BE2C (cell line): ENCODE data around the gene ZSCAN32.

Source experiments
- DNase-seq: peaks from one replicate; pipeline ENCODE4 v3.0.0-alpha.2; 2020
- H3K27me3 ChIP-seq: fragments of 250-450 bp; sonication (Bioruptor Pico); 2 replicates; pipeline ENCODE4 v1.5.1; 2020; ENCODE audit warnings: mild to moderate bottlenecking
- H3K36me3 ChIP-seq: fragments of 250-450 bp; sonication (Bioruptor Pico); 2 replicates; pipeline ENCODE4 v1.5.1; 2020; ENCODE audit warnings: mild to moderate bottlenecking
- H3K4me1 ChIP-seq: fragments of 250-450 bp; sonication (Bioruptor Pico); 2 replicates; pipeline ENCODE4 v1.5.1; 2020
- H3K4me3 ChIP-seq: 2 replicates; pipeline ENCODE4 v1.5.1; 2011; ENCODE audit warnings: low read depth, low read length
- H3K9me3 ChIP-seq: fragments of 250-450 bp; sonication (Bioruptor Pico); 2 replicates; pipeline ENCODE4 v1.5.1; 2020
- TF ChIP-seq, protein P1 (sequence below): IDR thresholded peaks from 2 replicates; pipeline ENCODE4 v1.5.1; 2012; ENCODE audit warnings: mild to moderate bottlenecking, low read depth, low read length

Gene ZSCAN32

DNA sequence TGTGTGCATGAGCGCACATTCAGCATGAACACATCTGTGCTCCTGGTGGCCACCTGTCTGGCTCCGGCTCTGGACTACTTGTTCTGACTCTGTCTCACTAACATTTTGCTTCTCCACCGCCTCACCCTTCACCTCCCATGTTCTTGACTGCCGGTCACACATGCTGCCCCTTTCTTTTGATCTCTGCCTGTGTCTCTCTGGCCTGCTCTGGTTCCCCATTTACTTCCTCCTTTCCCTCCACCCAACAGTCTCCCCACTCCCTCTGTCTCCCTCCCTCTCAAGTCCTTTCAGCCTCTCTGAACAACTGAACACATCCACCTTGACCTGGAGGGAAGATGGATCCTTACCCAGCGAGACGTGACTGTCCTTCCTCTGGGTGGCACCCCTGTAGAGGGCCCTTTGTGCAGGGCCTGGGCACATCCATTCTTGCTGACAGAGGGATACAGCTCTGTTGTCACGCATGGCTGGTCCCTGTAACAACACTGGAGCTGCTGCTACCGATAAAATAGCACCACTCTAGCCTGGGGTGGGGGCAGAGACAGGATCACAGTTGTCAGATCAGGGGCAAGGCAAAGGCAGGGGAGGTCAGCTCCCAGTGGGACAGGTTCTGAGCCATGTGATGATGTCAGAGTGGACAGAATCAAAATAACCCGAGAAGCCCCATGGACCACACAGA, 11.0 kb downstream of the ZSCAN32 start:
- H3K36me3 ChIP-seq, result peaks cover 33% of the 10 kb centered on the region
- peaks cover 5% of the 10 kb centered on the region for H3K4me1 ChIP-seq
- DNase-seq, result peak; percentile 35
- TF ChIP-seq, protein P1, sequence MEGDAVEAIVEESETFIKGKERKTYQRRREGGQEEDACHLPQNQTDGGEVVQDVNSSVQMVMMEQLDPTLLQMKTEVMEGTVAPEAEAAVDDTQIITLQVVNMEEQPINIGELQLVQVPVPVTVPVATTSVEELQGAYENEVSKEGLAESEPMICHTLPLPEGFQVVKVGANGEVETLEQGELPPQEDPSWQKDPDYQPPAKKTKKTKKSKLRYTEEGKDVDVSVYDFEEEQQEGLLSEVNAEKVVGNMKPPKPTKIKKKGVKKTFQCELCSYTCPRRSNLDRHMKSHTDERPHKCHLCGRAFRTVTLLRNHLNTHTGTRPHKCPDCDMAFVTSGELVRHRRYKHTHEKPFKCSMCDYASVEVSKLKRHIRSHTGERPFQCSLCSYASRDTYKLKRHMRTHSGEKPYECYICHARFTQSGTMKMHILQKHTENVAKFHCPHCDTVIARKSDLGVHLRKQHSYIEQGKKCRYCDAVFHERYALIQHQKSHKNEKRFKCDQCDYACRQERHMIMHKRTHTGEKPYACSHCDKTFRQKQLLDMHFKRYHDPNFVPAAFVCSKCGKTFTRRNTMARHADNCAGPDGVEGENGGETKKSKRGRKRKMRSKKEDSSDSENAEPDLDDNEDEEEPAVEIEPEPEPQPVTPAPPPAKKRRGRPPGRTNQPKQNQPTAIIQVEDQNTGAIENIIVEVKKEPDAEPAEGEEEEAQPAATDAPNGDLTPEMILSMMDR, result no peak
- no peaks in the 10 kb centered on the region for H3K27me3 ChIP-seq
- no peak overlapping the region for H3K4me3 ChIP-seq
- H3K9me3 ChIP-seq, result no peaks in the 10 kb centered on the region

DNA sequence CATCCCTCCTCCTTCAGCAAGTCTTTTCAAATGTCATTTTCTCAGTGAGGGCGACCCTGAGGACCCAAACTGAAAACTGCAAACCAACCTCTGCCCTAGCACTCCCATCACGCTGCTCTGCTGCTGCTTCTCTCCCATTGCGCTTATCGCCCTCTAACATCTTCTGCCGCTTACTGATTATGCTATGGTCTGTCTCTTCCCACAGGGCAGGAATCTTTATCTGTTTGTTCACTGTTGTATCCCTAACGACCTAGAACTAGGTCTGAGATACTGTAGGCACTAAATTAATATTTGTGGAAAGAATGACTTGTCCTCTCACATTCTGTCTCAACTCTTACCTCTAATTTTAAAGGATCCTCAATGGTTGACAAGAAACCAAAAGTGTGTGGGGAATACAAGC, 12.5 kb downstream of the ZSCAN32 start:
- TF ChIP-seq, protein P1, result no peak
- peaks cover 42% of the 10 kb centered on the region for H3K36me3 ChIP-seq

DNA sequence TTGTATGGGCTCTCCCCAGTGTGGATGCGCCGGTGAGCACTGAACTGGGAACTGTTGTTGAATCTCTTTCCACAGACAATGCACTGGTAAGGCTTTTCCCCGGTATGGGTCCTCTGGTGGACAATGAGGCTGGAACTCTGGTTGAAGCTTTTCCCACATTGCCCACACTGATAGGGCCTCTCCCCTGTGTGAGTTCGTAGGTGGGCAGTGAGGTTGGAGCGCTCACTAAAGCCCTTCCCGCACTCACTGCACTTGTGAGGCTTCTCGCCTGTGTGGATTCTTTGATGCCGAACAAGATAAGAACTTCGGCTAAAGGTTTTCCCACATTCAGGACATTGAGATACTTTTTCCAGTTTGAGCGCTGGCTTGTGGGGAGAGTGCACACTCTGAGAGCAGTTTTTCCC, 17.8 kb downstream of the ZSCAN32 start:
- H3K9me3 ChIP-seq, result peaks cover 13% of the 10 kb centered on the region
- no peaks in the 10 kb centered on the region for H3K4me1 ChIP-seq
- peaks cover 53% of the 10 kb centered on the region for H3K36me3 ChIP-seq
- TF ChIP-seq, protein P1, result no peak
- no peak overlapping the region for H3K4me3 ChIP-seq
- H3K27me3 ChIP-seq, result no peaks in the 10 kb centered on the region
- DNase-seq, result no peak

More for the DNA sequence above, 12.5 kb downstream of the ZSCAN32 start:
- peaks cover 5% of the 10 kb centered on the region for H3K4me1 ChIP-seq
- peaks cover 5% of the 10 kb centered on the region; the same call in 1 of the 2 replicates for H3K9me3 ChIP-seq
- no peak for DNase-seq
- no peaks in the 10 kb centered on the region for H3K27me3 ChIP-seq
- H3K4me3 ChIP-seq, result no peak overlapping the region

DNA sequence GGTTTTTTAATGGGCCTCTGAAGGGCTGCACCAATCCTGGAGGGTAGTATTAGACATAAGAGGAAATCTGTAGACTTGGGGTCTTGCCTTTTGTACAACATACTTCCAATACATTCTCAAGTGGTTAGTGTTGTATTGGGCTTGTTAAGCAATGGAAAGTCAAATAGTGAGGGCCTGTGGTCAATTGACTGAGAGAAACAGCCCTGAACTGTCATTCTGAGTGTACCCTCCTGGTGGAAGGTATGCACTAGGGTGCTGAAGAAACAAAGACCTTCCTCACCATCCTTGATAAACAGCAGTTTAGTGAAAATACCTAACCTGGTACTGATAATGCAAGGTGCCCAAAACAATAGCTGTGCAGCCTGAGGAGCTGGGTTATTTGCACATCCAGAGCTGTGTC, 22.9 kb downstream of the ZSCAN32 start:
- Histone ChIP-seq H3K27me3 (no peaks in the 10 kb centered on the region), H3K4me1 (no peaks in the 10 kb centered on the region), H3K36me3 (peaks cover 23% of the 10 kb centered on the region), H3K9me3 (peaks cover 5% of the 10 kb centered on the region), H3K4me3 (no peak overlapping the region)
- no peak for DNase-seq
- TF ChIP-seq, protein P1, result no peak

DNA sequence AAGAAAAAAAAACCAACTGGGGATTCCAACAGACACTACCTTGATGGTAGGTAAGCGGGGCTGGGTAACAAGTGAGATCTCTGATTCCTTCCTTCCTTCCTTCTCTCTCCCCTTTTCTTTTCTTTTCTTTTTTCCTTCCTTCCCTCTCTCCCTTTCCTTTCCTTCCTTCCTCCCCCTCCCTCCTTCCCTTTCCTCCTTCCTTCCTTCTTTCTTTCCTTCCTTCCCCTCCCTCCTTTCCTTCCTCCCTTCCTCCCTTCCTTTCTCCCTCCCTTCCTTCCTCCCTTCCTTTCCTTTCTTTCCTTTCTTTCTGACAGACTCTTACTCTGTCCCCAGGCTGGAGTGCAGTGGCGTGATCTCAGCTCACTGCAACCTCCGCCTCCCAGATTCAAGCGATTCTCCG, 25.1 kb downstream of the ZSCAN32 start:
- Histone ChIP-seq H3K27me3 (no peaks in the 10 kb centered on the region), H3K9me3 (no peaks in the 10 kb centered on the region), H3K4me1 (no peaks in the 10 kb centered on the region), H3K36me3 (peaks cover 8% of the 10 kb centered on the region), H3K4me3 (no peak overlapping the region)
- DNase-seq, result no peak
- TF ChIP-seq, protein P1, result no peak

DNA sequence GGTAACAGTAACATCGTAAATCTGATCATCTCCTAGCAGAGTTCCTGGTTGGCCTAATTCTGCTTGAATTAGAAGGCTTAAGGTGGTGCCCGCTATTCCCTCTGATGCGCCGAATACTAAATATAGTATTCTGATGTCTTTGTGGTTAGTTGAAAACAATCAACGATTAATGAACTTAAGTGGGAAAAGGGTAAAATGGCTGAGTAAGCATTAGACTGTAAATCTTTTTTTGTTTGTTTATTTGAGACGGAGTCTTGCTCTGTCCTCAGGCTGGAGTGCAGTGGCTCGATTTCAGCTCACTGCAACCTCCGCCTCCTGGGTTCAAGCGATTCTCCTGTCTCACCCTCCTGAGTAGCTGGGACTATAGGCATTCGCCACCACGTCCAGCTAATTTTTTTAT, 31.7 kb downstream of the ZSCAN32 start:
- DNase-seq, result no peak
- Histone ChIP-seq H3K4me3 (no peak overlapping the region), H3K36me3 (no peaks in the 10 kb centered on the region), H3K27me3 (no peaks in the 10 kb centered on the region), H3K9me3 (no peaks in the 10 kb centered on the region), H3K4me1 (no peaks in the 10 kb centered on the region)
- TF ChIP-seq, protein P1, result no peak
